ENCODE results near the gene DBF4B. TPM values are rescaled to one million over a fixed set of nuclear protein-coding genes. Genes with fewer than 3 reads are reported as not detected.
"Not testable (repeated sequence)": the region's sequence is repeated elsewhere in the genome, so short reads cannot be mapped to it uniquely, and the experiment has no call there.

DBF4B gene
- total and polyA plus RNA-seq, 5 donors, result 5.1 to 6.0 (median 5.8) TPM

- no peaks in the 10 kb centered on the region for H3K27me3 ChIP-seq (ENCODE audit: control insufficient read depth, insufficient read depth)
- WGBS, result 85% methylated on average over 2 of the region's 2 CpGs
- H3K27ac ChIP-seq (ENCODE audit: low read length), result no peak overlapping the region
- no peaks in the 10 kb centered on the region for H3K4me1 ChIP-seq (ENCODE audit: control insufficient read depth, insufficient read depth, low read length)
- ATAC-seq (no peak), DNase-seq (peak in 1 of 3 donors; percentile 28)
- no peaks in the 10 kb centered on the region for H3K9me3 ChIP-seq (ENCODE audit: control insufficient read depth, low read length)
- H3K4me3 ChIP-seq (ENCODE audit: low read length), result no peak overlapping the region
- intact Hi-C loops (cut with DNase I), result no loop called here
These were observed 20.3 kb upstream of the DBF4B start for GRCh38 chr17:44688200-44688599.

- Histone ChIP-seq H3K9me3 (ENCODE audit: control insufficient read depth, low read length) (no peaks in the 10 kb centered on the region), H3K27me3 (ENCODE audit: control insufficient read depth, insufficient read depth) (no peaks in the 10 kb centered on the region), H3K27ac (ENCODE audit: low read length) (peak overlapping the region; percentile 38), H3K4me3 (ENCODE audit: low read length) (peak overlapping the region; percentile 68), H3K4me1 (ENCODE audit: control insufficient read depth, insufficient read depth, low read length) (no peaks in the 10 kb centered on the region)
- DNase-seq (peak in 1 of 3 donors; percentile 42), ATAC-seq (no peak)
- intact Hi-C loops (cut with DNase I), result no loop called here
- WGBS, result 4% methylated on average over 13 of the region's 13 CpGs
These were observed 19.6 kb upstream of the DBF4B start for GRCh38 chr17:44688675-44689476.

DNA sequence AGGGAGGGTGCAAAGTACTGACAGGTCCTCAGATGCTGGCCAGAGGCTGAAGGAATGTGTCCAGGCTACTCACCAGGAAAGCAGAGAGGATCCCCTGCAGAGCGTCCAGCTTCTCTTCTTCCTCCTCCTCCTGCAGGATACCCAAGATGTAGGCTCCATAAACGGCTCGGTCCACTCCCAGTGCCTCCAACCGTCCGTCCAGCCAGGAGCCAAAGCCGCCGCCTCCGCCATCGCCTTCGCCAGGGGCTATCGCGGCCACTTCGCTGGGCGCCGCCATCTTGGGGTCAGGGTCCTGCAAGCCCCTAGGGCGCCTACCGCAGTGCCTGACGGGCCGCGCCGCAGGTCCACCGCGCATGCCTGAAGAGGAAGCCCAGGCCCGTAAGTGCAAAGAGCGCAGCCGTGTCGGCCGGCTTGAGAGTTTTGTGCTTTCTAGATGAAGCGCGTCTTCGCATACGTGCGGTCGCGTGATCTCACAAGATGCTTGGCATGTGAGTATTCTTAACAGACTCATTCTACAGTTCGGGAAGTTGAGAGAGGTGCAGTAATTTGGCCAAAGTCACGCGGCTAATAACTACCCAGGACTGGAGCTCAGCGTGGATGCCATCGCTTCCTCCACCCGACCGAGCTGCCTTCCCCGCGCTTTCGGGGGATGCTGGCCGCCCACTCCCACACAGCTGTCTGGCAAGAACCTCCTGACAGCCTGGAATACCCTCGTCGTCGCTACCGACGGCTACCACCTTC is 18.8 kb upstream of the DBF4B start, which contains the start of gene CCDC43:
CCDC43 (minus strand) TSS at position 300 of the 741 bp plus-strand sequence; CDS start at position 277, 23 bp downstream.
- H3K27me3 ChIP-seq (ENCODE audit: control insufficient read depth, insufficient read depth), result no peaks in the 10 kb centered on the region
- ATAC-seq (peak; percentile 99), DNase-seq (peak; percentile 90 to 96 (median 96))
- peak within 1 kb of the TSS; percentile 83 for H3K27ac ChIP-seq (ENCODE audit: low read length)
- under 1% methylated on average over 51 of the region's 51 CpGs for WGBS
- H3K9me3 ChIP-seq (ENCODE audit: control insufficient read depth, low read length), result no peaks in the 10 kb centered on the region
- no peaks in the 10 kb centered on the region for H3K4me1 ChIP-seq (ENCODE audit: control insufficient read depth, insufficient read depth, low read length)
- intact Hi-C loops (cut with DNase I), result no loop called here
- H3K4me3 ChIP-seq (ENCODE audit: low read length), result peak within 1 kb of the TSS; percentile 68

GRCh38 chr17:44690746-44691306 is 17.6 kb upstream of the DBF4B start:
- H3K27ac ChIP-seq (ENCODE audit: low read length); H3K4me3 ChIP-seq (ENCODE audit: low read length); H3K9me3 ChIP-seq (ENCODE audit: control insufficient read depth, low read length); intact Hi-C loops (cut with DNase I); ATAC-seq; H3K4me1 ChIP-seq (ENCODE audit: control insufficient read depth, insufficient read depth, low read length); H3K27me3 ChIP-seq (ENCODE audit: control insufficient read depth, insufficient read depth): not testable (repeated sequence)
- WGBS, result 85% methylated on average over 21 of the region's 21 CpGs
- peak in 1 of 3 donors; percentile 28 for DNase-seq

DNA sequence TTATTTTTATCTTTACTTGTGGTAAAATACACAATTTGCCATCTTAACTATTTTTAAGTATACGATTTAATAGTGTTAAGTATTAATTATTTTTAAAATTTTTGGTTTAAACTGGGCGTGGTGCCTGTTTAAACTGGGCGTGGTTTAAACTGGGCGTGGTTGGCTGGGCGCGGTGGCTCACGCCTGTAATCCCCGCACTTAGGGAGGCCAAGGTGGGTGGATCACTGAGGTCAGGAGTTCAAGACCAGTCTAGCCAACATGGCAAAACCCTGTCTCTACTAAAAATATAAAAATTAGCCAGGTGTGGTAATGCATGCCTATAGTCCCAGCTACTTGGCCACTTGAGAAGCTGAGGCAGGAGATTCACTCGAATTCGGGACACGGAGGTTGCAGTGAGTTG is 14.9 kb upstream of the DBF4B start:
- H3K9me3 ChIP-seq (ENCODE audit: control insufficient read depth, low read length), result no peaks in the 10 kb centered on the region
- WGBS, result 81% methylated on average over 11 of the region's 11 CpGs
- H3K27ac ChIP-seq (ENCODE audit: low read length), result no peak overlapping the region
- ATAC-seq, result no peak
- intact Hi-C loops (cut with DNase I), result no loop called here
- no peak for DNase-seq
- H3K27me3 ChIP-seq (ENCODE audit: control insufficient read depth, insufficient read depth), result no peaks in the 10 kb centered on the region
- no peaks in the 10 kb centered on the region for H3K4me1 ChIP-seq (ENCODE audit: control insufficient read depth, insufficient read depth, low read length)
- H3K4me3 ChIP-seq (ENCODE audit: low read length), result no peak overlapping the region

DNA sequence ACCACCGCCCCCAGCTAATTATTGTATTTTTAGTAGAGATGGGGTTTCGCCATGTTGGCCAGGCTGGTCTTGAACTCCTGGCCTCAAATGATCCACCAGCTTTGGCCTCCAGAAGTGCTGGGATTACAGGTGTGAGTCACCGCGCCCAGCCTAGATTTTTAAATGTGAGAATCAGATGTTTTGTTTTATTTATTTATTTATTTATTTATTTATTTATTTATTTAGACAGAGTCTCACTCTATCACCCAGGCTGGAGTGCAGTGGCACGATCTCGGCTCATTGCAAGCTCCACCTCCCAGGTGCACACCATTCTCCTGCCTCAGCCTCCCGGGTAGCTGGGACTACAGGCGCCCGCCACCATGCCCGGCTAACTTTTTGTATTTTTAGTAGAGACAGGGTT is 8.2 kb upstream of the DBF4B start:
- intact Hi-C loops (cut with DNase I); H3K4me3 ChIP-seq (ENCODE audit: low read length); ATAC-seq; H3K27ac ChIP-seq (ENCODE audit: low read length); H3K9me3 ChIP-seq (ENCODE audit: control insufficient read depth, low read length); DNase-seq; H3K27me3 ChIP-seq (ENCODE audit: control insufficient read depth, insufficient read depth); H3K4me1 ChIP-seq (ENCODE audit: control insufficient read depth, insufficient read depth, low read length): not testable (repeated sequence)
- WGBS, result 89% methylated on average over 10 of the region's 10 CpGs

GRCh38 chr17:44707755-44708400 is 587 bp upstream of the DBF4B start:
- intact Hi-C loops (cut with DNase I), result no loop called here
- no peaks in the 10 kb centered on the region for H3K27me3 ChIP-seq (ENCODE audit: control insufficient read depth, insufficient read depth)
- peak overlapping the region; percentile 95 for H3K4me3 ChIP-seq (ENCODE audit: low read length)
- no peaks in the 10 kb centered on the region for H3K9me3 ChIP-seq (ENCODE audit: control insufficient read depth, low read length)
- no peaks in the 10 kb centered on the region for H3K4me1 ChIP-seq (ENCODE audit: control insufficient read depth, insufficient read depth, low read length)
- 28% methylated on average over 4 of the region's 4 CpGs for WGBS
- ATAC-seq (no peak), DNase-seq (no peak)
- H3K27ac ChIP-seq (ENCODE audit: low read length), result peak overlapping the region; percentile 90

GRCh38 chr17:44719444-44719843 is 11.0 kb downstream of the DBF4B start:
- 100% methylated on average over 1 of the region's 1 CpG for WGBS
- intact Hi-C loops (cut with DNase I), result no loop called here
- no peak for ATAC-seq

DNA sequence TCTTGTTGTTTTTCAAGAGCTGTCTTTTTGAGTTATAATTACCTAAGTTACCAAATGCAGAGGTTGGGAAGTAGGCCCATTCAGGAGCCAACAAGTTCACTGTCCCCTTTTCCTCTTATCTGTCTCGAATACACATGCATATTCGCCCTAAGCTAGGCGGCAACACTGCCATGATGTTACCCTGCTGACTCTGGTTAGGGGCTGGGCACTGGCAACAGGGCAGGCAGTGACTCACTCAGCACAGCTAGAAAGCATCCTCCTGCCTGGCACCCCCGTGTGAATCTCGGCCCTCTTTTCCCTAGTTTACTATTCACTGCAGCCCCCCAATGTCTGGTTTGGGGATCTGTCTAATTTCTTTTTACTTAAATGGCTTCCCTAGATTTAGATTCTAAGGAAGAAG is 13.8 kb downstream of the DBF4B start:
- H3K4me3 ChIP-seq (ENCODE audit: low read length), result no peak overlapping the region
- ATAC-seq (no peak), DNase-seq (no peak)
- no peak overlapping the region for H3K27ac ChIP-seq (ENCODE audit: low read length)
- no peaks in the 10 kb centered on the region for H3K9me3 ChIP-seq (ENCODE audit: control insufficient read depth, low read length)
- 87% methylated on average over 5 of the region's 5 CpGs for WGBS
- no peaks in the 10 kb centered on the region for H3K27me3 ChIP-seq (ENCODE audit: control insufficient read depth, insufficient read depth)
- H3K4me1 ChIP-seq (ENCODE audit: control insufficient read depth, insufficient read depth, low read length), result no peaks in the 10 kb centered on the region
- intact Hi-C loops (cut with DNase I), result no loop called here

More at GRCh38 chr17:44719444-44719843, 11.0 kb downstream of the DBF4B start:
- Histone ChIP-seq H3K27ac (ENCODE audit: low read length) (no peak overlapping the region), H3K27me3 (ENCODE audit: control insufficient read depth, insufficient read depth) (no peaks in the 10 kb centered on the region), H3K4me3 (ENCODE audit: low read length) (no peak overlapping the region), H3K9me3 (ENCODE audit: control insufficient read depth, low read length) (no peaks in the 10 kb centered on the region), H3K4me1 (ENCODE audit: control insufficient read depth, insufficient read depth, low read length) (no peaks in the 10 kb centered on the region)
- no peak for DNase-seq

GRCh38 chr17:44726121-44726520 is 17.7 kb downstream of the DBF4B start:
- intact Hi-C loops (cut with DNase I), result not testable (repeated sequence)

More at GRCh38 chr17:44726121-44726520, 17.7 kb downstream of the DBF4B start:
- not testable (repeated sequence) for H3K4me1 ChIP-seq (ENCODE audit: control insufficient read depth, insufficient read depth, low read length); H3K27ac ChIP-seq (ENCODE audit: low read length); DNase-seq; H3K9me3 ChIP-seq (ENCODE audit: control insufficient read depth, low read length); ATAC-seq; H3K4me3 ChIP-seq (ENCODE audit: low read length); H3K27me3 ChIP-seq (ENCODE audit: control insufficient read depth, insufficient read depth)
- 97% methylated on average over 6 of the region's 6 CpGs for WGBS
